Measurements from ENCODE around the gene PCDHGB2.
"Not testable (repeated sequence)": the region's sequence is repeated elsewhere in the genome, so short reads cannot be mapped to it uniquely, and the experiment has no call there.

The PCDHGB2 gene

GRCh38 chr5:141351591-141351990, 8.2 kb upstream of the PCDHGB2 start:
- no peak for DNase-seq

GRCh38 chr5:141354900-141355469, 4.8 kb upstream of the PCDHGB2 start, which contains the start of gene PCDHGA4:
Gene PCDHGA4, plus strand, starts transcription at chr5:141355021. Its CDS starts 87 bp downstream, at chr5:141355108.
- no peak for DNase-seq

- DNase-seq, result no peak
These were observed 4.2 kb upstream of the PCDHGB2 start for GRCh38 chr5:141355641-141356040.

- DNase-seq, result no peak
These were observed 3.7 kb upstream of the PCDHGB2 start for GRCh38 chr5:141356133-141356532.

DNA sequence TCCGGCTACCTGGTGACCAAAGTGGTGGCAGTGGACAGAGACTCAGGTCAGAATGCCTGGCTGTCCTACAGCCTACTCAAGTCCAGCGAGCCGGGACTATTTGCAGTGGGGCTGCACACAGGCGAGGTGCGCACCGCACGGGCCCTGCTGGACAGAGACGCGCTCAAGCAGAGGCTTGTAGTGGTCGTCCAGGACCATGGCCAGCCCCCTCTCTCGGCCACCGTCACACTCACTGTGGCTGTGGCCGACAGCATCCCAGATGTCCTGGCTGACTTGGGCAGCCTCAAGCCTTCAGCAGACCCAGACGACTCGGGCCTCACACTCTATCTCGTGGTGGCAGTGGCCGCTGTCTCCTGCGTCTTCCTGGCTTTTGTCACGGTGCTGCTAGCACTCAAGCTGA, 2.8 kb upstream of the PCDHGB2 start:
- no peak for DNase-seq

GRCh38 chr5:141360685-141361084, 891 bp downstream of the PCDHGB2 start:
- DNase-seq, result no peak

DNA sequence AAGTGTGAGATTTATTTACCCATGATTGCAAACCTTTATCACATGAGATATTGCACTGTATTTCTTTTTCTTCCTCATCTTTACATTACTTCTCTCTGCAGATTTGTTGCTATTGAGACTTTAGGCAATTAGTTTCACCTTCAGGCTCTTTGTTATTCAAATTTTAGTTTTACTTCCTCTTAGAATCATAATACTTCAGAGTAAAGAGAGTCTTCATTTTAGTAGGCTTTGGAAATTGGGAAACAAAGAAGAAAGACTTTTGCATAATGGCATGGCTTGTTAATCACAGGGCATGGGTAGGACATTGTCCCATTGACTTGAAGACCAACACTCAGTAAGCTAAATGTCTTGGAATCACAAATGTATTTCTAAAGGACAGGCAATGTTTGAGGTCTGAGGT, 2.9 kb downstream of the PCDHGB2 start:
- DNase-seq, result no peak

GRCh38 chr5:141363952-141364660, 4.3 kb downstream of the PCDHGB2 start, which contains the start of gene PCDHGA5:
Gene PCDHGA5, plus strand, starts transcription at chr5:141364162. Its CDS starts 169 bp downstream, at chr5:141364331.
- no peak for DNase-seq

GRCh38 chr5:141366016-141366896, 6.5 kb downstream of the PCDHGB2 start:
- DNase-seq, result no peak

DNA sequence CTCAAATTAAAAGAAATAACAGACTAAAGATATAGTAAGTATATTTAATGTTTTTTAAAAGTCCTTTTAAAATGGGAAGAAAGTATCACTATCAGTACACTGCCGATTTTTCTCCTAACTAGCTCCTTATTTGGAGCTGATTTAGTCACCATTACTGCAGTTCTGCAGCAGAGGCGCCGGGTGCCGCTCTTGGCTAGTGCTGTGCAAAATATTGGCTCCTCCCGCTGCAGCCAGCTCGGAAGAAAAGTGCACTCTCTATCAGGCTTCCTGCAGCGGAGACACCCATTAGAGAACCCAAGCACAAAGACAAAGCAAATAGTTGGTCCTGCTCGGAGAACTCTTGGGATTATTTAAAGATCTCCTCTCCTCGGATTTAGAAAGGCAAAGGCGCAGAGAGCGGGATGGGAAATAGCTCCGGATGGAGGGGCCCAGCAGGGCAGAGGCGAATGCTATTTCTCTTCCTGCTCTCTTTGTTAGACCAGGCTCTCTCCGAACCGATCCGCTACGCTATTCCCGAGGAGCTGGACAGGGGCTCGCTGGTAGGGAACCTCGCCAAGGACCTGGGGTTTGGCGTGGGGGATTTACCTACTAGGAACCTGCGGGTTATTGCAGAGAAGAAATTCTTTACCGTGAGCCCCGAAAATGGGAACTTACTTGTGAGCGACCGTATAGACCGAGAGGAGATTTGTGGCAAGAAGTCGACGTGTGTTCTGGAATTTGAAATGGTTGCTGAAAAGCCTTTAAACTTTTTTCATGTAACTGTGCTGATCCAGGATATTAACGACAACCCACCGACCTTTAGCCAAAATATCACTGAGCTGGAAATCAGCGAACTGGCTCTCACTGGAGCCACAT, 10.4 kb downstream of the PCDHGB2 start, which contains the start of gene PCDHGB3:
TSS of gene PCDHGB3 (plus strand) at position 249 of the 855 bp plus-strand sequence. CDS start at position 402, 153 bp downstream.
- DNase-seq, result no peak

DNA sequence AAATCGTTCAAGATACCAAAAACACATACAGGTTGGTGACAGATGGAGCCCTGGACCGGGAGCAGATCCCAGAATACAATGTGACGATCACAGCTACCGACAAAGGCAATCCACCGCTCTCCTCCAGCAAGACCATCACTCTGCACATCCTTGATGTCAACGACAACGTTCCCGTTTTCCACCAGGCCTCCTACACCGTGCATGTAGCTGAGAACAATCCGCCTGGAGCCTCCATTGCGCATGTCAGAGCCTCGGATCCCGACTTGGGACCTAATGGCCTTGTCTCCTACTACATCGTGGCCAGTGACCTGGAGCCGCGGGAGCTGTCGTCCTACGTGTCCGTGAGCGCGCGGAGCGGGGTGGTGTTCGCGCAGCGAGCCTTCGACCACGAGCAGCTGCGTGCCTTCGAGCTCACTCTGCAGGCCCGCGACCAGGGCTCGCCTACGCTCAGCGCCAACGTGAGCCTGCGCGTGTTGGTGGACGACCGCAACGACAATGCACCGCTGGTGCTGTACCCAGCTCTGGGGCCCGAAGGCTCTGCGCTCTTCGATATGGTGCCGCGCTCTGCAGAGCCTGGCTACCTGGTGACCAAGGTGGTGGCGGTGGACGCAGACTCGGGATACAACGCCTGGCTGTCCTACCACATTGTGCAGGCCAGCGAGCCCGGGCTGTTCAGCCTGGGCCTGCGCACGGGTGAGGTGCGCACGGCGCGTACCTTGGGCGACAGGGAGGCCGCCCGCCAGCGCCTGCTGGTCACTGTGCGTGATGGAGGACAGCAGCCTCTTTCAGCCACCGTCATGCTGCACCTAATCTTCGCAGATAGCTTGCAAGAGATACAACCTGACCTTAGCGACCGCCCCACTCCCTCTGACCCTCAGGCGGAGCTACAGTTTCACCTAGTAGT, 12.0 kb downstream of the PCDHGB2 start:
- DNase-seq, result no peak

DNA sequence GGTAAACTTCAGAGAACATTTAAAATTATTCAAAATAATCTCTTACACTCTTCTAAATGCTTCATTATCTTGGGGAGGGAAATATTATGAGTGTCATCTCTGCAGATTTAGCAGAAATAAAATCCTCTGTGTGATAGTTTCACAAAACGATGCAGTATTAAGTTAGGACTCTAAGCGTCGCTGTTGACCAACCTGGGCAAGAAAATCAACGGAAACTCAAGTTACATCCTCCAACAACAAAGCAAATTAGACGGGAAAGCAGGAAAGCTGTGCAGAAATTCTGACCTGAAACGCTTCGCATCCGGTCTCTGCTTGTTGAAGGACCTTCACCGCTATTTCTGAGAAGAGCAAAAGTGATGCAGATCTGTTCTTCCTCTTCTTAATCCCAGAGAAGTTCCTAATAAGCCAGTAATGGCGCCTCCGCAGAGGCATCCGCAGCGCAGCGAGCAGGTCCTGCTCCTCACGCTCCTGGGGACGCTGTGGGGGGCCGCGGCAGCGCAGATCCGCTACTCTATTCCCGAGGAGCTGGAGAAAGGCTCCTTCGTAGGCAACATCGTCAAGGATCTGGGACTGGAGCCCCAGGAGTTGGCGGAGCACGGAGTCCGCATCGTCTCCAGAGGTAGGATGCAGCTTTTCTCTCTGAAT, 14.0 kb downstream of the PCDHGB2 start, which contains the start of gene PCDHGA6:
TSS of gene PCDHGA6 (plus strand) at position 219 of the 645 bp plus-strand sequence. CDS start at position 412, 193 bp downstream.
- DNase-seq, result no peak

- no peak for DNase-seq
These were observed 14.8 kb downstream of the PCDHGB2 start for GRCh38 chr5:141374627-141375026.

DNA sequence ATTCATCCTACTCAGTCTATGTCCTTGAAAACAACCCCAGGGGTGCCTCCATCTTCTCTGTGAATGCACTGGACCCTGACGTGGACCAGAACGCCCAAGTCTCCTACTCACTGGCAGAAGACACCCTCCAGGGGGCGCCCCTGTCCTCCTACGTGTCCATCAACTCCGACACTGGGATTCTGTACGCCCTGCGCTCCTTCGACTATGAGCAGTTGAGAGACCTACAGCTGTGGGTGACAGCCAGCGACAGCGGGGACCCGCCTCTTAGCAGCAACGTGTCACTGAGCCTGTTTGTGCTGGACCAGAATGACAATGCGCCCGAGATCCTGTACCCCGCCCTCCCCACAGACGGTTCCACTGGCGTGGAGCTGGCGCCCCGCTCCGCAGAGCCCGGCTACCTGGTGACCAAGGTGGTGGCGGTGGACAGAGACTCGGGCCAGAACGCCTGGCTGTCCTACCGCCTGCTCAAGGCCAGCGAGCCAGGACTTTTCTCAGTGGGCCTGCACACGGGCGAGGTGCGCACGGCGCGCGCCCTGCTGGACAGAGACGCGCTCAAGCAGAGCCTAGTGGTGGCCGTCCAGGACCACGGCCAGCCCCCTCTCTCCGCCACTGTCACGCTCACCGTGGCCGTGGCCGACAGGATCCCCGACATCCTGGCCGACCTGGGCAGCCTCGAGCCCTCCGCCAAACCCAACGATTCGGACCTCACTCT, 15.8 kb downstream of the PCDHGB2 start:
- not testable (repeated sequence) for DNase-seq

- DNase-seq, result no peak
These were observed 22.9 kb downstream of the PCDHGB2 start, which contains the start of gene PCDHGA7 for GRCh38 chr5:141382469-141383294. Gene PCDHGA7, plus strand, starts transcription at chr5:141382742. Its CDS starts 158 bp downstream, at chr5:141382900.

DNA sequence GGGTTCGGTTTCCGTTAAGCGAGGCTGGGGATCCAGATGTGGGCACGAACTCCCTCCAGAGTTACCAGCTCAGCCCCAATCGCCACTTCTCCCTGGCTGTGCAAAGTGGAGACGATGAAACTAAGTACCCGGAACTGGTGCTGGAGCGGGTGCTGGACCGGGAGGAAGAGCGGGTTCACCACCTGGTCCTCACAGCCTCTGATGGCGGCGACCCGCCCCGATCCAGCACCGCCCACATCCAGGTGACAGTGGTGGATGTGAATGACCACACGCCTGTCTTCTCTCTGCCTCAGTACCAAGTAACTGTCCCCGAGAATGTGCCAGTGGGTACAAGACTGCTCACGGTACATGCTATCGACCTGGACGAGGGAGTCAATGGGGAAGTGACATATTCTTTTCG, 23.6 kb downstream of the PCDHGB2 start:
- DNase-seq, result no peak

GRCh38 chr5:141384471-141385267, 24.9 kb downstream of the PCDHGB2 start:
- no peak for DNase-seq

Measured in cortex of kidney (tissue), 1 donor.